ENCODE data around the gene TNFAIP8. TPM values are rescaled to one million over a fixed set of nuclear protein-coding genes. Genes with fewer than 3 reads are reported as not detected.

TNFAIP8 gene
- total RNA-seq, 1 donor from 2014 or later: 117 TPM

GRCh38 chr5:119382169-119382568 lies 26.4 kb downstream of the TNFAIP8 start:
- peak overlapping the region; percentile 65 for H3K27ac Mint-ChIP-seq
- intact Hi-C loops (cut with micrococcal nuclease): no loop called here
- peaks cover 68% of the 10 kb centered on the region for H3K4me1 Mint-ChIP-seq (ENCODE audit: low read depth)
- DNase-seq (ENCODE audit: low spot score): no peak
- H3K9me3 Mint-ChIP-seq: no peaks in the 10 kb centered on the region
- no peak overlapping the region for H3K4me3 Mint-ChIP-seq (ENCODE audit: low read depth)
- no peaks in the 10 kb centered on the region for H3K27me3 Mint-ChIP-seq (ENCODE audit: low read depth)
- peaks cover 68% of the 10 kb centered on the region for H3K36me3 Mint-ChIP-seq (ENCODE audit: low read depth)

GRCh38 chr5:119383008-119383407 lies 27.2 kb downstream of the TNFAIP8 start:
- no peak for DNase-seq (ENCODE audit: low spot score)
- H3K9me3 Mint-ChIP-seq: no peaks in the 10 kb centered on the region
- intact Hi-C loops (cut with micrococcal nuclease): no loop called here
- no peaks in the 10 kb centered on the region for H3K27me3 Mint-ChIP-seq (ENCODE audit: low read depth)
- peak overlapping the region; percentile 61 for H3K27ac Mint-ChIP-seq
- H3K4me1 Mint-ChIP-seq (ENCODE audit: low read depth): peaks cover 67% of the 10 kb centered on the region
- H3K36me3 Mint-ChIP-seq (ENCODE audit: low read depth): peaks cover 63% of the 10 kb centered on the region
- H3K4me3 Mint-ChIP-seq (ENCODE audit: low read depth): no peak overlapping the region

- DNase-seq (ENCODE audit: low spot score): no peak
- intact Hi-C loops (cut with micrococcal nuclease): loop anchor here (1.0 kb wide), 1 partner anchor 9 kb away; no protein-coding TSS in a partner anchor
- Mint-ChIP-seq H3K27ac (peak overlapping the region; percentile 81), H3K9me3 (no peaks in the 10 kb centered on the region), H3K4me3 (ENCODE audit: low read depth) (no peak overlapping the region), H3K27me3 (ENCODE audit: low read depth) (no peaks in the 10 kb centered on the region), H3K4me1 (ENCODE audit: low read depth) (peaks cover 70% of the 10 kb centered on the region), H3K36me3 (ENCODE audit: low read depth) (peaks cover 61% of the 10 kb centered on the region)
These were observed 29.3 kb downstream of the TNFAIP8 start for GRCh38 chr5:119385136-119385535.

GRCh38 chr5:119385536-119386128 lies 29.8 kb downstream of the TNFAIP8 start:
- Mint-ChIP-seq H3K4me3 (ENCODE audit: low read depth) (no peak overlapping the region), H3K27me3 (ENCODE audit: low read depth) (no peaks in the 10 kb centered on the region), H3K9me3 (no peaks in the 10 kb centered on the region), H3K27ac (peak overlapping the region; percentile 81), H3K4me1 (ENCODE audit: low read depth) (peaks cover 71% of the 10 kb centered on the region), H3K36me3 (ENCODE audit: low read depth) (peaks cover 62% of the 10 kb centered on the region)
- DNase-seq (ENCODE audit: low spot score): no peak
- intact Hi-C loops (cut with micrococcal nuclease): loop anchor here (1.0 kb wide), 1 partner anchor 9 kb away; no protein-coding TSS in a partner anchor

GRCh38 chr5:119386596-119387344 lies 31.0 kb downstream of the TNFAIP8 start:
- H3K27ac Mint-ChIP-seq: peak overlapping the region; percentile 46
- peaks cover 71% of the 10 kb centered on the region for H3K4me1 Mint-ChIP-seq (ENCODE audit: low read depth)
- DNase-seq (ENCODE audit: low spot score): no peak
- no peak overlapping the region for H3K4me3 Mint-ChIP-seq (ENCODE audit: low read depth)
- H3K9me3 Mint-ChIP-seq: no peaks in the 10 kb centered on the region
- intact Hi-C loops (cut with micrococcal nuclease): no loop called here
- peaks cover 64% of the 10 kb centered on the region for H3K36me3 Mint-ChIP-seq (ENCODE audit: low read depth)
- H3K27me3 Mint-ChIP-seq (ENCODE audit: low read depth): no peaks in the 10 kb centered on the region

- Mint-ChIP-seq H3K4me3 (ENCODE audit: low read depth) (peak overlapping the region; percentile 9), H3K27me3 (ENCODE audit: low read depth) (no peaks in the 10 kb centered on the region), H3K36me3 (ENCODE audit: low read depth) (peaks cover 67% of the 10 kb centered on the region), H3K27ac (peak overlapping the region; percentile 62), H3K4me1 (ENCODE audit: low read depth) (peaks cover 69% of the 10 kb centered on the region), H3K9me3 (no peaks in the 10 kb centered on the region)
- no peak for DNase-seq (ENCODE audit: low spot score)
- intact Hi-C loops (cut with micrococcal nuclease): no loop called here
These were observed 32.3 kb downstream of the TNFAIP8 start for GRCh38 chr5:119387945-119388618.

GRCh38 chr5:119388619-119389190 lies 32.9 kb downstream of the TNFAIP8 start:
- Mint-ChIP-seq H3K36me3 (ENCODE audit: low read depth) (peaks cover 67% of the 10 kb centered on the region), H3K4me1 (ENCODE audit: low read depth) (peaks cover 69% of the 10 kb centered on the region), H3K27ac (peak overlapping the region; percentile 9), H3K4me3 (ENCODE audit: low read depth) (no peak overlapping the region), H3K27me3 (ENCODE audit: low read depth) (no peaks in the 10 kb centered on the region), H3K9me3 (no peaks in the 10 kb centered on the region)
- intact Hi-C loops (cut with micrococcal nuclease): no loop called here
- DNase-seq (ENCODE audit: low spot score): no peak

- H3K4me3 Mint-ChIP-seq (ENCODE audit: low read depth): no peak overlapping the region
- H3K9me3 Mint-ChIP-seq: no peaks in the 10 kb centered on the region
- H3K27ac Mint-ChIP-seq: peak overlapping the region; percentile 9
- H3K4me1 Mint-ChIP-seq (ENCODE audit: low read depth): peaks cover 66% of the 10 kb centered on the region
- intact Hi-C loops (cut with micrococcal nuclease): no loop called here
- DNase-seq (ENCODE audit: low spot score): no peak
- no peaks in the 10 kb centered on the region for H3K27me3 Mint-ChIP-seq (ENCODE audit: low read depth)
- H3K36me3 Mint-ChIP-seq (ENCODE audit: low read depth): peaks cover 67% of the 10 kb centered on the region
These were observed 33.6 kb downstream of the TNFAIP8 start for GRCh38 chr5:119389288-119390030.

GRCh38 chr5:119390404-119390803 lies 34.6 kb downstream of the TNFAIP8 start:
- peaks cover 65% of the 10 kb centered on the region for H3K4me1 Mint-ChIP-seq (ENCODE audit: low read depth)
- no peak for DNase-seq (ENCODE audit: low spot score)
- intact Hi-C loops (cut with micrococcal nuclease): no loop called here
- peaks cover 69% of the 10 kb centered on the region for H3K36me3 Mint-ChIP-seq (ENCODE audit: low read depth)
- no peak overlapping the region for H3K27ac Mint-ChIP-seq
- H3K27me3 Mint-ChIP-seq (ENCODE audit: low read depth): no peaks in the 10 kb centered on the region
- H3K4me3 Mint-ChIP-seq (ENCODE audit: low read depth): no peak overlapping the region
- H3K9me3 Mint-ChIP-seq: no peaks in the 10 kb centered on the region

- no peaks in the 10 kb centered on the region for H3K27me3 Mint-ChIP-seq (ENCODE audit: low read depth)
- H3K36me3 Mint-ChIP-seq (ENCODE audit: low read depth): peaks cover 81% of the 10 kb centered on the region
- peaks cover 70% of the 10 kb centered on the region for H3K4me1 Mint-ChIP-seq (ENCODE audit: low read depth)
- H3K9me3 Mint-ChIP-seq: no peaks in the 10 kb centered on the region
- DNase-seq (ENCODE audit: low spot score): no peak
- intact Hi-C loops (cut with micrococcal nuclease): no loop called here
- peak overlapping the region; percentile 87 for H3K27ac Mint-ChIP-seq
- no peak overlapping the region for H3K4me3 Mint-ChIP-seq (ENCODE audit: low read depth)
These were observed 37.4 kb downstream of the TNFAIP8 start for GRCh38 chr5:119393201-119393691.

GRCh38 chr5:119393746-119394145 lies 37.9 kb downstream of the TNFAIP8 start:
- no peak for DNase-seq (ENCODE audit: low spot score)
- H3K9me3 Mint-ChIP-seq: no peaks in the 10 kb centered on the region
- H3K27me3 Mint-ChIP-seq (ENCODE audit: low read depth): no peaks in the 10 kb centered on the region
- intact Hi-C loops (cut with micrococcal nuclease): loop anchor here (1.0 kb wide), 1 partner anchor 8 kb away; no protein-coding TSS in a partner anchor
- no peak overlapping the region for H3K4me3 Mint-ChIP-seq (ENCODE audit: low read depth)
- H3K36me3 Mint-ChIP-seq (ENCODE audit: low read depth): peaks cover 80% of the 10 kb centered on the region
- H3K4me1 Mint-ChIP-seq (ENCODE audit: low read depth): peaks cover 71% of the 10 kb centered on the region
- H3K27ac Mint-ChIP-seq: peak overlapping the region; percentile 87
